ENCODE results near the gene SUMO3.

SUMO3 gene

DNA sequence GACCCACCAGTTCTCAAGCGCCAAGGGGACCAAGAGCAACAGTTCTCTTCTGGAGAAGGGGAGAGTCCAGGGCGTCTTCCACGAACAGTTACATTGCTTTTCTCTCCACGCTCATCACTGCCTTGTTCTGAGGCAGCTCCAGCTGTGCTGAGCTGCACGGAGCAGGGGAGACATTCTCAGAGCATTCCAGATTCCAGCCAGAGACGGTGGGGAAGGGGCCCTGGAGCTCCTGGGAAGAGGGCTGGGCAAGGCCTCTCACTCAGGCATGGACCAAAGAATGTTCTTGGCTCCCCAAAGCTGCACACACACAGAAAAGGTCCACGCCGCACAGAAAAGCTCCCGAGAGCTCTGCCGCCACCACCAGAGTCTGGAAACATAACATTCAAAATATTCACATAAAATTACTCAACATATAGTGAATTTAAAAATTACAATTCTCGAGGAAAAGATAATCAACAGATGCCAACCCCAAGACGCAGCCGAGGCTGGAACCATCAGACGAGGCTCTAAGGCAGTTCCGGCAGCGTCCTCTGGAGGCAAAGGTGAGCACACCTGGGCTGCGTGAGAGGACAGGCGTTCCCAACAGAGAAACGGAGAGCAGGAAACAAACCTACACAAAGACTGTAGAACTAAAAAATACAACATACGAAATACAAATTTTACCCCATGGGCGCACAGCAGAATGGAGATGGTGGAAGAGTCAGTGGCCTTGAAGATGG, 56.7 kb downstream of the SUMO3 start:
- no peak for DNase-seq (ENCODE audit: low read depth in 2 of 2)

DNA sequence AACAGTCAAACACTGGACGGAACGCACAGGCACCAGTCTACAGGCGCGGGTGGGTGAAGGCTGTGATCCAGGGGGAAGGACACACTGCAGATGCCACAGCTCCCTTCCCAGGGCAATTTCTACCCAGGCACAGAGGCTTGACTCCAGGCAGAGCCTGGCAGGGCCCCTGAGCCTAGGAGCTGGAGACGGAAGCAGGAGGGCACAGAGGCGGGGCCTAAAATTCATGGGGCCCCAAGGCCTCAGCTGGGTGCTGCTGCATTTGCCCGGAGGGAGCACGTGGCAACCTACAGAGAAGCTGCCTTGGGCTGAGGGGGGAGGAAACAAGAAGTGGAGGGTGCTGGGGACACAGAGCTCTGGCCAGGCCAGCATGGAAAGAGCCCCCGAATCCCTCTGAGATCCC, 57.5 kb downstream of the SUMO3 start:
- no peak for DNase-seq (ENCODE audit: low read depth in 2 of 2)

GRCh38 chr21:44759628-44760285, 58.1 kb downstream of the SUMO3 start:
- DNase-seq (ENCODE audit: low read depth in 2 of 2) = no peak

DNA sequence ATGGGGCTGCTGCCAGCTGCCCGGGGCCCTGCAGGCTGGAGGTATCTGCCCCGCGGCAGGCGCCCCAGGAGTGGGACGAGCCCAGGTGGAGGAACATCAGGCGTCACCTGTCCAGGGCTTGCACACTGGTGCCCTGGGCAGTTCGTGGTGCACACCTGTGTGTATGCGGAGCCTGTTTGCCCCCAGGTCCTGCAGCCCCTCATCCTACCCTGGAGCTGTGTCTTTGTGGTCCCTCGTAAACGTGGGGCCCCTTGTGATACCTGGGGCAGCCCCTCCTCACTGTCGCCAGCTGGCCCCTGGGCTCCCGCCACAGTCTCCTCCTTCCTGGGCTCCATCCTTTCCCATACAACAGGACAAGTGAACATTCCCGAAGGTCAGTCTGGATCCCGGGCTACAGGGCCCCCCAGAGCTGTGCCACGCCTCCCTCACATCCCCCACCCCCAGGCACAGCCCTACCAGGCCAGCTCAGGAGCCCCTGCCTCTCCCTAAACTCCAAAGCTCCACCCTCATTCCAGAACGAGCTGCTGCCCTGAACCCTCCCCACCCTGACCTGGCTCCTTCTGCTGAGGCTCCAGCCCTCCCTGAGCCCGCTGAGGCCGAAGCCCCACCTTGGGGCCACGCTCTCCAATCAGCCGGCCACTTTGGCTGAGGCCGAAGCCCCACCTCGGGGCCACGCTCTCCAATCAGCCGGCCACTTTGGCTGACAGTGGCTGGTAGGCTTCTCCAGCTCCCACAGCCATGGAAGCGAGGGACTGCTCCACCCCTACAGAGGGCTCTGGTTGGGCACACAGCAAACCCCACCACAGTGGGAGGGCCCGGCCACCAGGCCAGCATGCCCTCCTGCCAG, 58.9 kb downstream of the SUMO3 start:
- DNase-seq (ENCODE audit: low read depth in 2 of 2) = no peak

DNA sequence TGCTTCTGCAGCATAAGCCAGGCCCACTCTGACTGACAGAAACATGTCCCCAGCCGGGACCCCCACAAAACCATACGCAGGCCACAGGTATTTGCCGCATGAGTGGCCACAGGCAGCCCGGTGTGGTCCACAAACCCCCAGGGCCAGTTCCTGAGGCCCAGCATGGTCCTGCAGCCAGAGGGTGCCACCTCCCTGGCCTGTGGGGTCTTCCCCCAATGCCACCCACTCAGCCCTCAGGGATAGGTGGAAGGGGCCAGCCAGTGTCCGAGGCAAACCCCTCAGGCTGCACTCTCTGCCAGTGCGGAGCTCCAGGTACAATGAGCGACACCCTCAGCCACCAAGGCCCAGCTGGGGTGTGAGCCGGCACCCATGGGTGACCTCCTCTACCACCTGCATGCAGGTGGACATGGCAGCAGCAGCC, 59.7 kb downstream of the SUMO3 start:
- no peak for DNase-seq (ENCODE audit: low read depth in 2 of 2)

- no peak for DNase-seq (ENCODE audit: low read depth in 2 of 2)
Measured at GRCh38 chr21:44757731-44758130, 60.1 kb downstream of the SUMO3 start.

DNA sequence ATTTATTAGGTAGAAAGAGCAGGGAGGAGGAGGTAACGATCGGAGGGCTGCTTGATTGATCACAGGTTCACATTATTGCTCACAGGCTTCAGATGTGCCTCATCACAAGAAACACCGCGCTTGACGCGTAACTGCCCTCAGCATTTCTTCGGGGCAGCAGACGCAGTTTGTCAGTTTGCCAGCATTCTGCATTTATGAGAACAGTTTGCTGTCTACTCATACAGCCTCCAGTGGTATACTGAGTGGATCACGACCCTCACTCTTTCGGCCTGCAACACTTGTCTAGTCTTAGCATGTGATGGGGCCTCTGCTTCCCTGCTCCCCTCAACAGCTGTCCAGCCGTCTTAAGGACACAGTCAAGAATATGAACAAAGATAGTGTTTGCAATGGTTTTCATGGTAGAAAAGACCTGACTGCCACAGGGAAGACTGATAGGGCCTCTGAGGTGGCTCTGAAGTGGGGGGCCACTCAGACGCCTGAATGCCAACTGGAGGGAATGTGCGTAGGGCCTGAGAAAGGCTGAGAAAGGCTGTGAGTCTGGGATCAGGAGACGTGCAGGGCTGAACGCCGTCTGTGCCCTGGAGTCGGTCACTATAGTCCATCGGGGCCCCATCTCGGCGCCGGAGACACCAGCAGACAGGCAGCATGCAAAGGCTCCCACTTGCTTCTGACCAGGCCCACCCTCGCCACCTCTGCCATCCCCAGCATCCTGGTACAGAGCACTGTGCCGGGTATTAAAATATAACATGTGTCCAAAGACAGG, 61.3 kb downstream of the SUMO3 start:
- no peak for DNase-seq (ENCODE audit: low read depth in 2 of 2)
